ENCODE data around the gene ABCF3.

Gene ABCF3

DNA sequence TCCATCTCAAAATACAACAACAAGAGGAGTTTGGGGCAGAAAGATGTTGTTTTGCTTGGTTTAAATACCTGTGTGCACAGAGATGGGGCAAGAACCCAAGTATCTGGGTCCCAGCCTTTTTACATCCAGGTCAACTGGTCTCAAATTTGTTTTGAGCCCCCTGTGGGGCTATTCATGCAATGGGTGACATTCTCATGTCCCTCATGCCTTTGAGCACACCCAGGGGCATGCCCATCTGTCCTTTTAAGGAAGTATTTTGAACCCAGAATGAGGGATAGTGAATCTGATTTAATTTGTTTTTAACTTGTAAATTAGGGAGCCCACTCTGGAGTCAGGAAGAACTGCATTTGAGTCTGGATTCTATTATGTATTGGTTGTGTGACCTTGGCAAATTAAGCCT is 14.8 kb downstream of the ABCF3 start:
- no peak for TF ChIP-seq ZNF146 (tag by site-specific recombination; IDR thresholded peaks at IDR 0.05)
- TF ChIP-seq, protein P1, sequence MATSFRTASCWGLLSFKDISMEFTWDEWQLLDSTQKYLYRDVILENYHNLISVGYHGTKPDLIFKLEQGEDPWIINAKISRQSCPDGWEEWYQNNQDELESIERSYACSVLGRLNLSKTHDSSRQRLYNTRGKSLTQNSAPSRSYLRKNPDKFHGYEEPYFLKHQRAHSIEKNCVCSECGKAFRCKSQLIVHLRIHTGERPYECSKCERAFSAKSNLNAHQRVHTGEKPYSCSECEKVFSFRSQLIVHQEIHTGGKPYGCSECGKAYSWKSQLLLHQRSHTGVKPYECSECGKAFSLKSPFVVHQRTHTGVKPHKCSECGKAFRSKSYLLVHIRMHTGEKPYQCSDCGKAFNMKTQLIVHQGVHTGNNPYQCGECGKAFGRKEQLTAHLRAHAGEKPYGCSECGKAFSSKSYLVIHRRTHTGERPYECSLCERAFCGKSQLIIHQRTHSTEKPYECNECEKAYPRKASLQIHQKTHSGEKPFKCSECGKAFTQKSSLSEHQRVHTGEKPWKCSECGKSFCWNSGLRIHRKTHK (tag by site-specific recombination; IDR thresholded peaks at IDR 0.05): no peak
- TF ChIP-seq ZNF138 (tag by site-specific recombination; IDR thresholded peaks at IDR 0.05; ENCODE audit: borderline replicate concordance): no peak
- no peak for TF ChIP-seq REPIN1 (tag by site-specific recombination; IDR thresholded peaks at IDR 0.05; ENCODE audit: low read depth)
- TF ChIP-seq ZNF16 (tag by site-specific recombination; IDR thresholded peaks at IDR 0.05; ENCODE audit: low read depth): no peak
- TF ChIP-seq ZNF248 (tag by site-specific recombination; IDR thresholded peaks at IDR 0.05): no peak
- TF ChIP-seq FEZF1 (tag by site-specific recombination; IDR thresholded peaks at IDR 0.05): no peak
- TF ChIP-seq, protein P2, sequence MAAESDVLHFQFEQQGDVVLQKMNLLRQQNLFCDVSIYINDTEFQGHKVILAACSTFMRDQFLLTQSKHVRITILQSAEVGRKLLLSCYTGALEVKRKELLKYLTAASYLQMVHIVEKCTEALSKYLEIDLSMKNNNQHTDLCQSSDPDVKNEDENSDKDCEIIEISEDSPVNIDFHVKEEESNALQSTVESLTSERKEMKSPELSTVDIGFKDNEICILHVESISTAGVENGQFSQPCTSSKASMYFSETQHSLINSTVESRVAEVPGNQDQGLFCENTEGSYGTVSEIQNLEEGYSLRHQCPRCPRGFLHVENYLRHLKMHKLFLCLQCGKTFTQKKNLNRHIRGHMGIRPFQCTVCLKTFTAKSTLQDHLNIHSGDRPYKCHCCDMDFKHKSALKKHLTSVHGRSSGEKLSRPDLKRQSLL (tag by site-specific recombination; IDR thresholded peaks at IDR 0.05): no peak
- no peak for TF ChIP-seq ZBTB1 (tag by site-specific recombination; IDR thresholded peaks at IDR 0.05)
- TF ChIP-seq, protein P3, sequence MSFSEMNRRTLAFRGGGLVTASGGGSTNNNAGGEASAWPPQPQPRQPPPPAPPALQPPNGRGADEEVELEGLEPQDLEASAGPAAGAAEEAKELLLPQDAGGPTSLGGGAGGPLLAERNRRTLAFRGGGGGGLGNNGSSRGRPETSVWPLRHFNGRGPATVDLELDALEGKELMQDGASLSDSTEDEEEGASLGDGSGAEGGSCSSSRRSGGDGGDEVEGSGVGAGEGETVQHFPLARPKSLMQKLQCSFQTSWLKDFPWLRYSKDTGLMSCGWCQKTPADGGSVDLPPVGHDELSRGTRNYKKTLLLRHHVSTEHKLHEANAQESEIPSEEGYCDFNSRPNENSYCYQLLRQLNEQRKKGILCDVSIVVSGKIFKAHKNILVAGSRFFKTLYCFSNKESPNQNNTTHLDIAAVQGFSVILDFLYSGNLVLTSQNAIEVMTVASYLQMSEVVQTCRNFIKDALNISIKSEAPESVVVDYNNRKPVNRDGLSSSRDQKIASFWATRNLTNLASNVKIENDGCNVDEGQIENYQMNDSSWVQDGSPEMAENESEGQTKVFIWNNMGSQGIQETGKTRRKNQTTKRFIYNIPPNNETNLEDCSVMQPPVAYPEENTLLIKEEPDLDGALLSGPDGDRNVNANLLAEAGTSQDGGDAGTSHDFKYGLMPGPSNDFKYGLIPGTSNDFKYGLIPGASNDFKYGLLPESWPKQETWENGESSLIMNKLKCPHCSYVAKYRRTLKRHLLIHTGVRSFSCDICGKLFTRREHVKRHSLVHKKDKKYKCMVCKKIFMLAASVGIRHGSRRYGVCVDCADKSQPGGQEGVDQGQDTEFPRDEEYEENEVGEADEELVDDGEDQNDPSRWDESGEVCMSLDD (tag by site-specific recombination; IDR thresholded peaks at IDR 0.05): no peak
- TF ChIP-seq ZNF10 (tag by site-specific recombination; IDR thresholded peaks at IDR 0.05): no peak
- TF ChIP-seq, protein P4, sequence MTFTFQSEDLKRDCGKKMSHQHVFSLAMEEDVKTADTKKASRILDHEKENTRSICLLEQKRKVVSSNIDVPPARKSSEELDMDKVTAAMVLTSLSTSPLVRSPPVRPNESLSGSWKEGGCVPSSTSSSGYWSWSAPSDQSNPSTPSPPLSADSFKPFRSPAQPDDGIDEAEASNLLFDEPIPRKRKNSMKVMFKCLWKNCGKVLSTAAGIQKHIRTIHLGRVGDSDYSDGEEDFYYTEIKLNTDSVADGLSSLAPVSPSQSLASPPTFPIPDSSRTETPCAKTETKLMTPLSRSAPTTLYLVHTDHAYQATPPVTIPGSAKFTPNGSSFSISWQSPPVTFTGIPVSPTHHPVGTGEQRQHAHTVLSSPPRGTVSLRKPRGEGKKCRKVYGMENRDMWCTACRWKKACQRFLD (tag by site-specific recombination; IDR thresholded peaks at IDR 0.05): no peak
- TF ChIP-seq, protein P5, sequence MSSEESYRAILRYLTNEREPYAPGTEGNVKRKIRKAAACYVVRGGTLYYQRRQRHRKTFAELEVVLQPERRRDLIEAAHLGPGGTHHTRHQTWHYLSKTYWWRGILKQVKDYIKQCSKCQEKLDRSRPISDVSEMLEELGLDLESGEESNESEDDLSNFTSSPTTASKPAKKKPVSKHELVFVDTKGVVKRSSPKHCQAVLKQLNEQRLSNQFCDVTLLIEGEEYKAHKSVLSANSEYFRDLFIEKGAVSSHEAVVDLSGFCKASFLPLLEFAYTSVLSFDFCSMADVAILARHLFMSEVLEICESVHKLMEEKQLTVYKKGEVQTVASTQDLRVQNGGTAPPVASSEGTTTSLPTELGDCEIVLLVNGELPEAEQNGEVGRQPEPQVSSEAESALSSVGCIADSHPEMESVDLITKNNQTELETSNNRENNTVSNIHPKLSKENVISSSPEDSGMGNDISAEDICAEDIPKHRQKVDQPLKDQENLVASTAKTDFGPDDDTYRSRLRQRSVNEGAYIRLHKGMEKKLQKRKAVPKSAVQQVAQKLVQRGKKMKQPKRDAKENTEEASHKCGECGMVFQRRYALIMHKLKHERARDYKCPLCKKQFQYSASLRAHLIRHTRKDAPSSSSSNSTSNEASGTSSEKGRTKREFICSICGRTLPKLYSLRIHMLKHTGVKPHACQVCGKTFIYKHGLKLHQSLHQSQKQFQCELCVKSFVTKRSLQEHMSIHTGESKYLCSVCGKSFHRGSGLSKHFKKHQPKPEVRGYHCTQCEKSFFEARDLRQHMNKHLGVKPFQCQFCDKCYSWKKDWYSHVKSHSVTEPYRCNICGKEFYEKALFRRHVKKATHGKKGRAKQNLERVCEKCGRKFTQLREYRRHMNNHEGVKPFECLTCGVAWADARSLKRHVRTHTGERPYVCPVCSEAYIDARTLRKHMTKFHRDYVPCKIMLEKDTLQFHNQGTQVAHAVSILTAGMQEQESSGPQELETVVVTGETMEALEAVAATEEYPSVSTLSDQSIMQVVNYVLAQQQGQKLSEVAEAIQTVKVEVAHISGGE (tag by site-specific recombination; conservative IDR thresholded peaks at IDR 0.05; ENCODE audit: low read depth): no peak
- no peak for TF ChIP-seq ZNF558 (tag by site-specific recombination; IDR thresholded peaks at IDR 0.05)
- no peak for TF ChIP-seq SCRT2 (tag by site-specific recombination; IDR thresholded peaks at IDR 0.05)
- TF ChIP-seq ZNF366 (tag by site-specific recombination; conservative IDR thresholded peaks at IDR 0.05): no peak
- TF ChIP-seq ZNF76 (tag by site-specific recombination; IDR thresholded peaks at IDR 0.05; ENCODE audit: borderline replicate concordance, low read depth): no peak
- CTCF ChIA-PET: interaction anchor here (0.7 to 1.6 kb wide), 2 partner anchors 9 to 26 kb away, joined by 3 read pairs; no protein-coding TSS in a partner anchor

More for the DNA sequence above, 14.8 kb downstream of the ABCF3 start:
- no peak overlapping the region for H3K4me3 ChIP-seq (ENCODE audit: low read depth, low read length)
- H3K4me1 ChIP-seq (ENCODE audit: control insufficient read depth, insufficient read depth, low read length): no peaks in the 10 kb centered on the region
- H3K36me3 ChIP-seq (ENCODE audit: control insufficient read depth in 2 of 2, insufficient read depth in 1 of 2, low read length in 2 of 2): peaks cover 0 to 9% of the 10 kb centered on the region in 2 experiments; a peak in 1 of 3 replicates
- POLR2A ChIA-PET: no interaction called here
- no peaks in the 10 kb centered on the region for H3K9me3 ChIP-seq (ENCODE audit: control insufficient read depth, insufficient read depth, low read depth, low read length)
- H3K27ac ChIP-seq (ENCODE audit: extremely low read depth, low read depth, low read length): no peak overlapping the region
